Prostate gland (tissue), 2 donors: ENCODE measurements around the gene NHSL2. TPM values are rescaled to one million over a fixed set of nuclear protein-coding genes. Genes with fewer than 3 reads are reported as not detected.

Experiments
- DNase-seq: peaks from one replicate; pipeline ENCODE4 v3.0.0-alpha.2; 2019; ENCODE audit warnings: low spot score
- H3K27ac ChIP-seq, 2 donors: fragments of 200-600 bp; sonication (generic); 2 replicates each; pipeline ENCODE4 v1.5.1; 2017 to 2019
- H3K27me3 ChIP-seq: fragments of 200-600 bp; sonication (generic); replicated peaks from 2 replicates; pipeline ENCODE4 v1.5.1; 2019; ENCODE audit not compliant: insufficient read depth
- H3K36me3 ChIP-seq, 2 donors: fragments of 200-600 bp; sonication (generic); 1 replicate in 1 of 2; 2 replicates in 1 of 2; pipeline versions ENCODE4 v1.5.1 to v1.8.1; 2017 to 2019
- H3K4me1 ChIP-seq: fragments of 200-600 bp; sonication (generic); replicated peaks from 2 replicates; pipeline ENCODE4 v1.5.1; 2019
- H3K4me3 ChIP-seq, 2 donors: fragments of 200-600 bp; sonication (generic); 2 replicates each; pipeline ENCODE4 v1.5.1; 2017 to 2019
- H3K9me3 ChIP-seq: fragments of 200-600 bp; sonication (generic); 2 replicates; pipeline ENCODE4 v1.5.1; 2017
- POLR2A ChIP-seq: fragments of 450-650 bp; IDR thresholded peaks from one replicate; pipeline ENCODE4 v1.6.1; 2016; ENCODE audit warnings: antibody characterized with exemption, mild to moderate bottlenecking
- POLR2AphosphoS5 ChIP-seq: sonication (generic); formaldehyde crosslinking; IDR thresholded peaks from one replicate; pipeline ENCODE4 v1.6.1; 2017; ENCODE audit warnings: antibody characterized with exemption
- WGBS: methylation state at CpG from one replicate; pipeline ENCODE4 v1.1.5; 2018; 5-methylcytosine and 5-hydroxymethylcytosine counted together
- intact Hi-C: fragments of 100-400 bp; cut with DNase I; formaldehyde crosslinking; loops from one replicate; pipeline ENCODE4 v1.14.2; 2022
- total RNA-seq, 2 donors: library from RNA; depleted of rRNA; stranded (reverse); fragments of >200 nt; gene quantifications; one replicate each; pipeline ENCODE4 v1.1.0, GENCODE V29; 2016
- TF ChIP-seq, protein P1 (sequence below), 4 experiments: fragments of 200-600 bp in 2 of 4; fragments of 450-650 bp in 2 of 4; sonication (generic) in 2 of 4; IDR thresholded peaks; 1 replicate in 3 of 4; 2 replicates in 1 of 4; pipeline ENCODE4 v1.5.1; 2016 to 2019; ENCODE audit warnings: antibody characterized with exemption in 4 of 4, mild to moderate bottlenecking in 2 of 4, moderate library complexity in 2 of 4

NHSL2 gene
- total RNA-seq, 2 donors from 2014 or later: 4.2 to 28.2 TPM

DNA sequence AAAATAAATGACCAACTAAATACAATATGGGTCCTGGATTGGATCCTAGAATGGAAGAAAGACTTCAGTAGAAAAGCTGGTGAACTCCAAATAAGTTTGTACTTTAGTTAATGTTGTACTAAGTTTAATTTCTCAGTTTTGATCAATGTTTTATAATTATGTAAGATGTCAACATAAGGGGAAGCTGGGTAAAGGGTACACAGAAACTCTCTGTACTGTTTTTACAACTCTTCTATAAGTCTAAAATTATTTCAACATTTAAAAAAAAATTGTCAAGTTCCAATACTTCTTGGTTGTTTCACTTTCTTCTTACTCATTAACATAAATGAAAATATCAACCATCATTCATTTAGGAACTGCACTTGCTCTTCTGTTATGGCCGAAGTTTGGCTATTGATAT, 88.9 kb downstream of the NHSL2 start:
- intact Hi-C loops: no loop called here
- Histone ChIP-seq H3K27me3 (no peaks in the 10 kb centered on the region), H3K9me3 (no peaks in the 10 kb centered on the region), H3K27ac (no peak overlapping the region), H3K36me3 (no peaks in the 10 kb centered on the region), H3K4me3 (no peak overlapping the region), H3K4me1 (no peaks in the 10 kb centered on the region)
- DNase-seq: no peak
- TF ChIP-seq POLR2A (no peak), POLR2AphosphoS5 (no peak)
- TF ChIP-seq, protein P1, sequence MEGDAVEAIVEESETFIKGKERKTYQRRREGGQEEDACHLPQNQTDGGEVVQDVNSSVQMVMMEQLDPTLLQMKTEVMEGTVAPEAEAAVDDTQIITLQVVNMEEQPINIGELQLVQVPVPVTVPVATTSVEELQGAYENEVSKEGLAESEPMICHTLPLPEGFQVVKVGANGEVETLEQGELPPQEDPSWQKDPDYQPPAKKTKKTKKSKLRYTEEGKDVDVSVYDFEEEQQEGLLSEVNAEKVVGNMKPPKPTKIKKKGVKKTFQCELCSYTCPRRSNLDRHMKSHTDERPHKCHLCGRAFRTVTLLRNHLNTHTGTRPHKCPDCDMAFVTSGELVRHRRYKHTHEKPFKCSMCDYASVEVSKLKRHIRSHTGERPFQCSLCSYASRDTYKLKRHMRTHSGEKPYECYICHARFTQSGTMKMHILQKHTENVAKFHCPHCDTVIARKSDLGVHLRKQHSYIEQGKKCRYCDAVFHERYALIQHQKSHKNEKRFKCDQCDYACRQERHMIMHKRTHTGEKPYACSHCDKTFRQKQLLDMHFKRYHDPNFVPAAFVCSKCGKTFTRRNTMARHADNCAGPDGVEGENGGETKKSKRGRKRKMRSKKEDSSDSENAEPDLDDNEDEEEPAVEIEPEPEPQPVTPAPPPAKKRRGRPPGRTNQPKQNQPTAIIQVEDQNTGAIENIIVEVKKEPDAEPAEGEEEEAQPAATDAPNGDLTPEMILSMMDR (IDR thresholded peaks at IDR 0.05): no peak
- 91% methylated on average over 1 of the region's 1 CpG for WGBS

DNA sequence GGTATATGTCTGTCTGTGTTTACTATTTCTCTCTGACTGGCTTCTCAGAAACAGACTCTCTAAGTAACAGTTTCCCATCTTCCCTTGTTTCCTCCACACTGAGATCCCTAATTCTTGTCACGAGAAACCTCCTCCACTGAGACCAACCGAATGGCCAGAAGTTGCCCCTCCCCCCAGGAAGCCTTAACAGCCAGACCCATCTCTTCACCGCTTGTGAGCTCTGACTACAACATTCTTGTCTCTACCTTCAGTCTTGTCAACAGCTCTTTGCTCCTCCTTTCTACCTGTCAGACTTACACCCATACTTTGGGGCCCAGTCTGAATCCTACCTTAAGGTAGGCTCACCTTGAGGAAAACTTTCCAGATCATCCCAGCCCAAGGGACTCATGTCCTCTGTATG, 90.8 kb downstream of the NHSL2 start:
- H3K4me1 ChIP-seq: no peaks in the 10 kb centered on the region
- DNase-seq: no peak
- TF ChIP-seq, protein P1 (IDR thresholded peaks at IDR 0.05): no peak
- no peak for TF ChIP-seq POLR2A
- no peak for TF ChIP-seq POLR2AphosphoS5
- H3K36me3 ChIP-seq: no peaks in the 10 kb centered on the region
- no peak overlapping the region for H3K4me3 ChIP-seq
- intact Hi-C loops: no loop called here
- no peaks in the 10 kb centered on the region for H3K27me3 ChIP-seq
- WGBS: 60% methylated on average over 3 of the region's 3 CpGs
- H3K27ac ChIP-seq: no peak overlapping the region
- no peaks in the 10 kb centered on the region for H3K9me3 ChIP-seq

DNA sequence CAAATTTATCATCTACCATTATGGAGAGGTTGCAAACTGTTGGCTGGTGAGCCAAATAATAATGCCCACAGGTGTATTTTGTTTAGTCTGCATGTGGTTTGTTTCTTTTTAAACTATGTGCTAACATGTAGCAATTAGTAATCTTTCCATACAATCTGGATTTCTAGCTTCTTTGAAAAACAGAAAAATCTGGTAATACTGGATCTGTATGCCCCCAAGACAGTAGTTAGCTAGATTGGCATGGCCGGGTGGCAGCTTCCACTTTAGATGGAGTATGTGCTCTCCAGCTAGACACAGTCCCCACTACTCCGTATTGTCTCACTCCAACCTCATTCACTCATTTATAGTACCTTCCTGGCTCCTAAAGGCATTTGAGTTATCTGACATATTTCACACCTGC, 91.3 kb downstream of the NHSL2 start:
- Histone ChIP-seq H3K27ac (no peak overlapping the region), H3K27me3 (no peaks in the 10 kb centered on the region), H3K4me1 (no peaks in the 10 kb centered on the region), H3K9me3 (no peaks in the 10 kb centered on the region), H3K36me3 (no peaks in the 10 kb centered on the region), H3K4me3 (no peak overlapping the region)
- no peak for DNase-seq
- intact Hi-C loops: no loop called here
- TF ChIP-seq, protein P1 (IDR thresholded peaks at IDR 0.05): no peak
- TF ChIP-seq POLR2A (no peak), POLR2AphosphoS5 (no peak)
- 93% methylated on average over 2 of the region's 2 CpGs for WGBS

DNA sequence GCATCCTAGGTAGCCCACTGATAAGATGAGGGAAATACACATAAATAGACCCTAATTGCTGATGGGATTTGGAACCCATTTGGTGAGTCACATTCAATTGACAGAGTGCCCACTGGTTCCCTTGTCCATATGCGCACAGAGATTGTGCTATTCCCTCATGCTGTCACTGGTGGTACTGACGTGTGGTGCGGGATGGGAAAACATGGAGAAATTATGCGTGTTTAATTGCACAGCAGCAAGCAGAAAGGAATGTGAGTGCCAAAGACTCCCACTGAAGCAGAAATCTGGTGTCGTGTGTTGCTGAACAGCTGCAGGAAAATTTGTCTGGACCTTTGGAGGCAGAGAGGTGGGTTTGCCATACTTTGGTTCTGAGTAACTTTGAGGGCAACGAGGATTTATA, 92.2 kb downstream of the NHSL2 start:
- no peaks in the 10 kb centered on the region for H3K9me3 ChIP-seq
- WGBS: 88% methylated on average over 6 of the region's 6 CpGs
- TF ChIP-seq POLR2AphosphoS5 (no peak), POLR2A (no peak)
- TF ChIP-seq, protein P1 (IDR thresholded peaks at IDR 0.05): no peak
- no peaks in the 10 kb centered on the region for H3K4me1 ChIP-seq
- DNase-seq: no peak
- H3K27ac ChIP-seq: no peak overlapping the region
- H3K4me3 ChIP-seq: no peak overlapping the region
- H3K27me3 ChIP-seq: no peaks in the 10 kb centered on the region
- no peaks in the 10 kb centered on the region for H3K36me3 ChIP-seq
- intact Hi-C loops: no loop called here

DNA sequence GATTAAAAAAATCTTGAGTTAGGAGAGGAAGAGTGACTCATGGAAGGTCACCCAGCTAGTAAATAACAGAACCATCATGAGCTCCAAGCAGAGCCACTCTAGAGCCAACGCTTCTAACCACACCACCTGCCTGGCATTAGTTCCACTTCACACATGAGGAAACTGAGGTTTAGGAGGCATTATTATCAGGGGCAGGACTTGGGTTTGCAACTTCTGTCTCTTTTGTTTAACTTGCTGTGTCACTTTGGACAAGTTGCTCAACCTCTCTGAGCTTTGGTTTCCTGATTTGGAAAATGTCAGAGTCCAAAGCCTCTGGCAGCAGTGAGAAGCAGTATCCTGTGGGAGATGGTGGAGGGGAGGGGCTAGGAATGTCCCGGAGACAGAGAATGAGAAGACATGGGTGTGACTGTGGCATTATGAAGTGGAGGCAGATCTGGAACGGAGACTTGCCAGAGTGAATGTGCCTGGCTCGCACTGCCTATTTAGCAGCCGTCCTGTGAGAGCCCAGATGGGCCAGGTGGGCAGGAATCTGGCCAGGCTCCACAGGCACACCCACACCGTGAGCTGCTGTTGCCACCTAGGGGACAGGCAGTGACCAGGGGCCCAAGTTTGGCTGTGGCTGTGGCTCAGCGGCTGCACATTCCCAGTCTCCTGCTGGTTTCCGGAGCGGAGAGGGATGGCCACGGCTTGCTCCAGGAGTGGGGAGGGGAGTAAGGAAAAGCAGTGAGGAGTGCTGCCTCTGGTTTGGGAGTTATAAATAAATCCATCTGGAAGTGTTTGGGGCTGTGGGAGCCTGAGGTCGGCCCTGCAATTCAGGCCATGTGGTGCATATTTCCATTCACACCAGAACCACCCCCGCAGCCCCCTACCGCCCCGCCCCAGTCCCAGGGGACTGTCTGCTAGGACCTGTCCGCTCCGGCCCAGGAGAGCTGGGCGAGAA, 93.4 kb downstream of the NHSL2 start:
- H3K36me3 ChIP-seq: no peaks in the 10 kb centered on the region

More for the DNA sequence above, 93.4 kb downstream of the NHSL2 start:
- Histone ChIP-seq H3K27ac (no peak overlapping the region), H3K4me1 (no peaks in the 10 kb centered on the region), H3K27me3 (no peaks in the 10 kb centered on the region), H3K4me3 (no peak overlapping the region), H3K9me3 (no peaks in the 10 kb centered on the region)
- TF ChIP-seq POLR2AphosphoS5 (no peak), POLR2A (no peak)
- TF ChIP-seq, protein P1 (IDR thresholded peaks at IDR 0.05): peak in 1 of 4 experiments; percentile 18
- 16% methylated on average over 8 of the region's 17 CpGs for WGBS
- intact Hi-C loops: no loop called here
- DNase-seq: no peak
